IPS DF 6.9 (cell line): ENCODE data around the gene BLMH.
A peak's percentile ranks its signal among the peaks of the same experiment; 100 is the strongest.
"Not testable (repeated sequence)": the region's sequence is repeated elsewhere in the genome, so short reads cannot be mapped to it uniquely, and the experiment has no call there.

Source experiments
- DNase-seq: peaks from one replicate; pipeline ENCODE4 v3.0.0-alpha.2; 2013; ENCODE audit warnings: low read depth, low spot score
- H3K27ac ChIP-seq: one replicate; pipeline ENCODE4 v1.5.1; 2013; ENCODE audit warnings: low read length, control low read depth
- H3K27me3 ChIP-seq: 2 replicates; pipeline ENCODE4 v1.6.1; 2013; ENCODE audit warnings: mild to moderate bottlenecking, low read length; ENCODE audit not compliant: control insufficient read depth, insufficient read depth
- H3K36me3 ChIP-seq: 2 replicates; pipeline ENCODE4 v1.6.1; 2013; ENCODE audit warnings: low read length; ENCODE audit not compliant: control insufficient read depth, insufficient read depth
- H3K4me1 ChIP-seq: 2 replicates; pipeline ENCODE4 v1.6.1; 2013; ENCODE audit warnings: low read length; ENCODE audit not compliant: control insufficient read depth, insufficient read depth
- H3K4me3 ChIP-seq: 2 replicates; pipeline ENCODE4 v1.5.1; 2013; ENCODE audit warnings: mild to moderate bottlenecking, low read length
- H3K9me3 ChIP-seq: 2 replicates; pipeline ENCODE4 v1.6.1; 2013; ENCODE audit warnings: low read length, inconsistent platforms; ENCODE audit not compliant: control insufficient read depth, insufficient read depth
- WGBS: extraction: QIAGEN DNeasy Blood & Tissue Kit; methylation state at CpG from one replicate; pipeline ENCODE4 v1.1.7; 2013; ENCODE audit warnings: mixed read lengths, missing lambda C conversion rate; ENCODE audit not compliant: insufficient read length, insufficient coverage; 5-methylcytosine and 5-hydroxymethylcytosine counted together

Gene BLMH

GRCh38 chr17:30210366-30210765, 81.4 kb downstream of the BLMH start:
- Histone ChIP-seq H3K36me3 (no peaks in the 10 kb centered on the region), H3K4me1 (no peaks in the 10 kb centered on the region), H3K27me3 (no peaks in the 10 kb centered on the region), H3K4me3 (no peak overlapping the region), H3K9me3 (no peaks in the 10 kb centered on the region), H3K27ac (no peak overlapping the region)
- no peak for DNase-seq
- WGBS = no CpG with 5 or more reads among the region's 11 CpGs

DNA sequence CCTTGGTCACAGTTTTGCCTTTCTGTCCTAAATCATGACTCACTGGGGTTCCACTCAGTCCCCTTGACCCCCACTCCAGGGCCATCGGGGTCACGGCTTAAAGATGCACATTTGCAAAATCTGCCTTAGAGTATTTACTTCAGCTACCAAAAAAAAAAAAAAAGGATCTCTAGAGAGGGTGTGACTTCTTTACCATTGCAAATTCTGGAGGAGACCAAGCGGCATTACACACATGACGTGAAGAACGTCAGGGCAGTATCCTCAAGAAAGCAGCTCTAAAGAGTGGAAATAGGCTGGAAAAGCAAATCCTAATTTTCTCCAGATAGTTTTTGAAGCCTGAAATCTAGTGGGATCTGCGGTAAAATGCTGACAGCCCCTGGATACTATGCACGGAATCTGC, 81.8 kb downstream of the BLMH start:
- H3K4me1 ChIP-seq = no peaks in the 10 kb centered on the region
- no peaks in the 10 kb centered on the region for H3K27me3 ChIP-seq
- H3K27ac ChIP-seq = no peak overlapping the region
- no CpG with 5 or more reads among the region's 7 CpGs for WGBS
- no peaks in the 10 kb centered on the region for H3K9me3 ChIP-seq
- no peak overlapping the region for H3K4me3 ChIP-seq
- no peaks in the 10 kb centered on the region for H3K36me3 ChIP-seq
- no peak for DNase-seq

- WGBS = no CpG with 5 or more reads among the region's 3 CpGs
- H3K36me3 ChIP-seq = no peaks in the 10 kb centered on the region
- no peak overlapping the region for H3K27ac ChIP-seq
- H3K27me3 ChIP-seq = no peaks in the 10 kb centered on the region
- H3K4me1 ChIP-seq = no peaks in the 10 kb centered on the region
- no peaks in the 10 kb centered on the region for H3K9me3 ChIP-seq
- H3K4me3 ChIP-seq = no peak overlapping the region
- DNase-seq = no peak
These were observed 83.5 kb downstream of the BLMH start for GRCh38 chr17:30208214-30208613.

DNA sequence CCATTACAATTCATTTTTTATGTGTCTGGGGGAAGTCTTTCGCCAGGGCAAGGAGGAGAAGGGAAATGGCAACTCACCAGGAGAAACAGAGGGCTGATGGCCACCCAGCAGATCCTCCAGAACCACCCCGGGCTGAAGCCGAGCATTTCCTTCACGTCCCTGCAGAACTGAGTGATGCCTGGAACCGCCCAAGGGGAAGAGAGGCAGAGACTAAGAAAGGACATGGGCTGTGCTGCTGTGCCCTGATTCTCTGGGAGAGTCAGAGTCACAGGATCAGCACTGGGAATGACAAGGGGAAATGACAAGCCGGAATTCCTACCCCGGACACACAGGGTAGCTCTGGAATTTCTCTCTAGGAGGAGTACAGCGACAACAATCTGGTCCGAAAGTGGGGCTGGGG, 84.1 kb downstream of the BLMH start:
- H3K4me3 ChIP-seq = no peak overlapping the region
- no peak overlapping the region for H3K27ac ChIP-seq
- DNase-seq = no peak
- no peaks in the 10 kb centered on the region for H3K27me3 ChIP-seq
- H3K4me1 ChIP-seq = no peaks in the 10 kb centered on the region
- no peaks in the 10 kb centered on the region for H3K9me3 ChIP-seq
- WGBS = no CpG with 5 or more reads among the region's 9 CpGs
- H3K36me3 ChIP-seq = no peaks in the 10 kb centered on the region

DNA sequence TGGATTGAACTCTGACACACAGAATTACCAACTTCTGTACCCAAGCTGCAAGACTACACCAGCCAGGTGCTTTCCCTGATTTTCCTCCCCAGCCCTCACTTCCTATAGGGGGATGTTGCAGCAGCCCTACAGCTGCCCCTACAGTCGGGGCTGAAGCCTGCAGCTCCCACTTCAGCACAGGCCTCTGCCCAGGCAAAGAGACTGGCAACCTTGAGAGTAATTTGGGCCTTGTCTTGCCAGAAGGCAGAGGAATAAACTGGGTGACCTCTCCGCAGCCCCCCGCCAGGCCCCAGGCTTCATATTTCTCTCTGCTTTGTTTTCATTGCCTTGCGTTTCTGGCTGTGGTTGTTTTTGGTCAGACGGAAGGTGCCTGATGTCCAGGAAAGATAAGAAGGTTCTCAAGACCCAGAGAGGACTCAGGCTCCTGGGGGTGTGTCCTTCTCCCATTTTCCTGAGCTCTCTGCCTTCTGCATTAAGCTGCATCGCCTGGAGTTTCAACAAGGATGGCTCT, 88.2 kb downstream of the BLMH start:
- Histone ChIP-seq H3K4me3 (no peak overlapping the region), H3K27me3 (no peaks in the 10 kb centered on the region), H3K27ac (no peak overlapping the region), H3K36me3 (no peaks in the 10 kb centered on the region), H3K9me3 (no peaks in the 10 kb centered on the region), H3K4me1 (no peaks in the 10 kb centered on the region)
- no CpG with 5 or more reads among the region's 6 CpGs for WGBS
- peak; percentile 18 for DNase-seq

- not testable (repeated sequence) for DNase-seq, H3K27ac ChIP-seq, H3K36me3 ChIP-seq, H3K27me3 ChIP-seq, H3K4me1 ChIP-seq, H3K4me3 ChIP-seq, H3K9me3 ChIP-seq
- no CpG with 5 or more reads among the region's 9 CpGs for WGBS
These were observed 91.1 kb downstream of the BLMH start for GRCh38 chr17:30200656-30201055.

- H3K9me3 ChIP-seq = no peaks in the 10 kb centered on the region
- WGBS = no CpG with 5 or more reads among the region's 10 CpGs
- no peak for DNase-seq
- H3K4me3 ChIP-seq = no peak overlapping the region
- H3K36me3 ChIP-seq = no peaks in the 10 kb centered on the region
- no peaks in the 10 kb centered on the region for H3K27me3 ChIP-seq
- no peak overlapping the region for H3K27ac ChIP-seq
- no peaks in the 10 kb centered on the region for H3K4me1 ChIP-seq
These were observed 91.6 kb downstream of the BLMH start for GRCh38 chr17:30200106-30200505.

DNA sequence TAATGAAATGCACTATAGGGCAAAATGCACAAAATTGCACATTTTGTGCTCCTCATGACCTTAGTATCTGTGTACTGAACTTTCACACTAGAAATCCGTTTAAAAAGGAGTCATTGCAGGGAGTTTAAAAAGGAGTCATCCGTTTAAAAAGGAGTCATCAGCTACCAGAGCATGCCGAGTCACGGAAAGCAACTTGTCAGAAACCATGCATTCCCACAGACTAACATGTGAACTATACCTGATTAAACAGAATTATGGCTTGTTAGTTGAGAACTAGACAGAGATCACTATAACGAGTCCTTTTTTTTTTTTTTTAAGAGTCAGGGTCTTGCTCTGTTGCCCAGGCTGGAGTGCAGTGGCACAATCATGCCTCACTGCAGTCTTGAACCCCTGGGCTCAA, 92.1 kb downstream of the BLMH start:
- H3K9me3 ChIP-seq = no peaks in the 10 kb centered on the region
- no peak overlapping the region for H3K4me3 ChIP-seq
- no CpG with 5 or more reads among the region's 5 CpGs for WGBS
- H3K27me3 ChIP-seq = no peaks in the 10 kb centered on the region
- no peaks in the 10 kb centered on the region for H3K4me1 ChIP-seq
- H3K36me3 ChIP-seq = no peaks in the 10 kb centered on the region
- H3K27ac ChIP-seq = no peak overlapping the region
- no peak for DNase-seq
